NK-92 treated with Interleukin-12 subunit alpha and Interleukin-12 subunit beta, amount 100 ng/mL, for 24 hours (cell line): ENCODE results near the gene HOXA13.

Source experiments
- DNase-seq: peaks from one replicate; lab custom pipeline; 2025; lab: John Stamatoyannopoulos, UW

The HOXA13 gene

GRCh38 chr7:27159266-27160144 is 40.4 kb downstream of the HOXA13 start:
- no peak for DNase-seq

GRCh38 chr7:27158436-27159265 is 41.2 kb downstream of the HOXA13 start:
- DNase-seq = no peak

GRCh38 chr7:27157702-27158431 is 42.0 kb downstream of the HOXA13 start:
- DNase-seq = no peak

GRCh38 chr7:27156916-27157701 is 42.8 kb downstream of the HOXA13 start:
- no peak for DNase-seq

GRCh38 chr7:27156508-27156898 is 43.4 kb downstream of the HOXA13 start, which contains the start of gene HOXA7:
Gene HOXA7 (minus strand): TSS chr7:27156675. CDS start chr7:27156545, 130 bp downstream.
- peak; percentile 65 for DNase-seq

GRCh38 chr7:27155816-27156507 is 43.9 kb downstream of the HOXA13 start:
- peak; percentile 47 for DNase-seq

- no peak for DNase-seq
Measured at GRCh38 chr7:27154901-27155815, 44.7 kb downstream of the HOXA13 start.

- no peak for DNase-seq
Measured at GRCh38 chr7:27154369-27154768, 45.5 kb downstream of the HOXA13 start.

- no peak for DNase-seq
Measured at GRCh38 chr7:27153526-27153925, 46.4 kb downstream of the HOXA13 start.

- DNase-seq = no peak
Measured at GRCh38 chr7:27152816-27153442, 47.0 kb downstream of the HOXA13 start.

GRCh38 chr7:27151931-27152815 is 47.7 kb downstream of the HOXA13 start, which contains the start of gene HOXA3:
Gene HOXA3 (minus strand): TSS chr7:27152583. CDS start chr7:27110640, 41,943 bp downstream.
- DNase-seq = no peak

- DNase-seq = peak; percentile 41
Measured at GRCh38 chr7:27151341-27151930, 48.5 kb downstream of the HOXA13 start.

- DNase-seq = peak; percentile 58
Measured at GRCh38 chr7:27150568-27151340, 49.1 kb downstream of the HOXA13 start.

- peak; percentile 22 for DNase-seq
Measured at GRCh38 chr7:27149842-27150567, 49.9 kb downstream of the HOXA13 start.

- no peak for DNase-seq
Measured at GRCh38 chr7:27148756-27149641, 50.9 kb downstream of the HOXA13 start.
